Endothelial cell of hepatic sinusoid (primary cell): ENCODE measurements around the gene CUX1.
"Not testable (repeated sequence)": the region's sequence is repeated elsewhere in the genome, so short reads cannot be mapped to it uniquely, and the experiment has no call there.

Source experiments
- in situ Hi-C: cut with HindIII; loops from 2 replicates; pipeline ENCODE4 v1.10.0; 2017; ENCODE audit warnings: low sequenced_read_pairs

The CUX1 gene

DNA sequence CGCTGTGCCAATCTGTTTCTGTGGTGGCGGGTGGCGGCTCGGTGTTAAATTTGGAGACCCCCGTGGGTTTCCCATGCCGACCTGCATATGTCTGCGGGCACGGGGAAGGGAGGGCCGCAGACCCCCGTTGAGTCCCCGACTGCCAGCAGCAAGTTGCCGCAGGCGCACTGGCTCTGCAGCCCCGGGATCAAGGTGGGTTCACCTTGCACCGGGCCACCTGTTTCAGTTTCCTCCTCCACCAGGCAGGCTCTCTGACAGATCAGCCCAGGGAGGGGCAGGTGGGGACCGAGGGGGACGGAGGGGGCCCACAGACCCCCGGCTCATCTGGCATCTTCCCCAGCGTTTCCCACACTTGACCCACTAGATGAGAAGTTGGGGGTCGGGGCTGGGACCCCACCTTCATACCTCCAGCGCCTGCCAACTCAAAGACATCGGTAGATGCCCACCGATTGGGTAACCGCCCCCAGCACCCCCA is 95.9 kb downstream of the CUX1 start:
- in situ Hi-C loops, result no loop called here

- in situ Hi-C loops, result no loop called here
Observed at GRCh38 chr7:101913851-101914250, 96.4 kb downstream of the CUX1 start.

- in situ Hi-C loops, result loop anchor here (5.0 kb wide), 1 partner anchor 103 kb away; no protein-coding TSS in a partner anchor
Observed at GRCh38 chr7:101915000-101915399, 97.6 kb downstream of the CUX1 start.

DNA sequence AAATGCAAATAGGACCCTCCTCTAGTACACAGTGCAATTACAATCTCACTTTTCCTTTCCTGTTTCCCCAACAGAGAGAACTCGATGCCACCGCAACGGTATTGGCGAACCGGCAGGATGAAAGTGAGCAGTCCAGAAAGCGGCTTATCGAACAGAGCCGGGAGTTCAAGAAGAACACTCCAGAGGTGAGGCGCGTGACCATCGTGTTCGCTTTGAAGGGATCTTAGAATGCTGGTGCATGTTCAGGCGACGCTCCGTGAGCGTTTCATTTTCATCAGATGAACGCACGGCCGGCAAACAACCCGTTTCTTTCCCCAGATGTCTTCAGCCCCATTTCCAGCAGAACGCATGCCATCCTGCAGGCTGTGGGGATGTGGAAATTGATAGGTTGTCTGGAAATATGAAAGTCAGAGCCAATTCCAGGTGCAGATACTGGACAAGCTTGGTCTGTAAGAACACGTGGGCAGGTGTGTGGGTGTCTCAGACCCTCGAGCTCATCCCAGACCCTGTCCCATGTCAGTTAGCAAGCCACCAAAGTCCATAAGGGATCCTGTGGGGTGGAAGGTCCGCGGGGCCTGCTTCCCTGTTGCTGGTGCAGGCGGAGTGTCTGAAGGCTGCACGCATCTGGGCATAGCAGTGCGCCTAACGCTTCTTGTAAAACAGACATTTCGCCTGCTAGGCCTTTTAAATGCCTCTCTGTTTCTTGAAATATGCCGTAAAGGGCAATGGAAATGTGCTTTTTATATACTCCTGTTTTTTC is 98.8 kb downstream of the CUX1 start:
- in situ Hi-C loops, result loop anchor here (5.0 kb wide), 1 partner anchor 104 kb away; no protein-coding TSS in a partner anchor

- in situ Hi-C loops, result loop anchor here (5.0 kb wide), 1 partner anchor 105 kb away; no protein-coding TSS in a partner anchor
Observed at GRCh38 chr7:101916876-101917275, 99.5 kb downstream of the CUX1 start.

DNA sequence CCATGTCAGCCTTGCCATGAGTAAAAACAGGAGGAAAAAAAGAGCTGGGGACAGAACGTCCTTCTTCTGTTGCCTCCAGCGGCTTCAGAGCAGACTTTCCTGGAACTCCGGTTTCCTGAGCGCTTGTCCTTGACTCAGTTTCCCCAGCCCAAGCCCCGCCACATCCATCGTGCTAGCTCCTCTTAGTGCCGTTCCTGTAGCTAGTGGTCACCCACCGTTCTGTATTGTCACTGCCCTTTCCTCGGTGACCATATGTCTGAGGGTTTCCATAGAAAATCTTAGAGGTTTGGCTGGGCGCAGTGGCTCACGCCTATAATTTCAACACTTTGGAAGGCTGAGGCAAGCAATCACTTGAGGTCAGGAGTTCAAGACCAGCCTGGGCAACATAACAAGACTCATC is 100.1 kb downstream of the CUX1 start:
- in situ Hi-C loops, result loop anchor here (5.0 kb wide), 1 partner anchor 105 kb away; no protein-coding TSS in a partner anchor

DNA sequence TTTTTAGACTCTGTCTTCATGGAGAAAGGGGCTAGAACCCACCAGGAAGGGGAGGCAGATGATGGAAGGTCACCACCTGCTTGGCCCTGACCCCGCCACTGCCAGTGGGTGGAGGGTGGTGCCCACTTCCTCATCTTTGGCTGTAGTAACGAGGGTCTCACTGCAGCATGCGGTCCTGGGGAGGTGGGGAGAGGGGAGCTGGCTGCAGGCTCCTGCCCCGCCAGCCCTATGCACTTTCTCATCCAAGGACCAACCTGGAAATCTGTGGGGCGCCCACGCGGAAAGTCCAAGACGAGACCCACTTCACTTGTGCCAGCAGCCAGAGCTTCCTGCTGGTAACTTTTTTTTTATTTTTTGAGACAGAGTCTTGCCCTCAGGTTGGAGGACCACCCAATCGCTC is 101.0 kb downstream of the CUX1 start:
- in situ Hi-C loops, result loop anchor here (5.0 kb wide), 1 partner anchor 106 kb away; no protein-coding TSS in a partner anchor

DNA sequence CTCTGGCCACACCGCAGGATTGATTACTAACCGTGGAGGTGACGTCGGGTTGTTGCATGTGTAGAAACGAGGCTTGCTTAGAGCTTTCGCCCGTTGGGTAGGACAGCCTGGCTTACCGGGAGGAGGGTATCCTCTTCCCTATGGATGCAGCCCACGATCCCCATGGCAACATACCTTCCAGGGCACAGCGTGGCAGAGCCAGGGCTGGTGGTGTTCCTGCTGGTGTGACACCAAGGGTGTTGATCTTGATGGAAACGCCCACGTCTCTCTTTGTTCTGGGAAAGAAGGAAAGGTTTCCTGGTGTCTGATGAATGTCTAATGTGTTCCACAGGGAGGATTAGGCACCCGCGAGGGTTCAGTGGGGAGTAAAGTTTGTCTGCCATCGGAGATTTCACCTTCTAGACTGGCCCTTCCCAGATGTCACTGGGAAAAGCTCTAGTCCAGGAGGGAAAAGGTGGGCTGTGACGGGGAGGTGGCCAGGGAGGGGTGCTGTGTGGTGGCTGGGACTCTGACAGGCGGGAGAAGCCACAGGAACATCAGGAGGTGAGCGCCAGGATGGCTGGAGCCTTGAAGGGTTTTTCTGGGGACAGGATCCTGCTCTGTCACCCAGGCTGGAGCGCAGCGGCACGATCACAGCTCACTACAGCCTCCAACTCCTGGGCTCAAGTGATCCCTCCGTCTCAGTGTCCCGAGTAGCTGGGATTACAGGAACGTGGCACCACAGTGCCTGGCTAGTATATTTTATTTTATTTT is 102.1 kb downstream of the CUX1 start:
- in situ Hi-C loops, result loop anchor here (5.0 kb wide), 1 partner anchor 107 kb away; no protein-coding TSS in a partner anchor

GRCh38 chr7:101921061-101921460 is 103.6 kb downstream of the CUX1 start:
- in situ Hi-C loops, result no loop called here

DNA sequence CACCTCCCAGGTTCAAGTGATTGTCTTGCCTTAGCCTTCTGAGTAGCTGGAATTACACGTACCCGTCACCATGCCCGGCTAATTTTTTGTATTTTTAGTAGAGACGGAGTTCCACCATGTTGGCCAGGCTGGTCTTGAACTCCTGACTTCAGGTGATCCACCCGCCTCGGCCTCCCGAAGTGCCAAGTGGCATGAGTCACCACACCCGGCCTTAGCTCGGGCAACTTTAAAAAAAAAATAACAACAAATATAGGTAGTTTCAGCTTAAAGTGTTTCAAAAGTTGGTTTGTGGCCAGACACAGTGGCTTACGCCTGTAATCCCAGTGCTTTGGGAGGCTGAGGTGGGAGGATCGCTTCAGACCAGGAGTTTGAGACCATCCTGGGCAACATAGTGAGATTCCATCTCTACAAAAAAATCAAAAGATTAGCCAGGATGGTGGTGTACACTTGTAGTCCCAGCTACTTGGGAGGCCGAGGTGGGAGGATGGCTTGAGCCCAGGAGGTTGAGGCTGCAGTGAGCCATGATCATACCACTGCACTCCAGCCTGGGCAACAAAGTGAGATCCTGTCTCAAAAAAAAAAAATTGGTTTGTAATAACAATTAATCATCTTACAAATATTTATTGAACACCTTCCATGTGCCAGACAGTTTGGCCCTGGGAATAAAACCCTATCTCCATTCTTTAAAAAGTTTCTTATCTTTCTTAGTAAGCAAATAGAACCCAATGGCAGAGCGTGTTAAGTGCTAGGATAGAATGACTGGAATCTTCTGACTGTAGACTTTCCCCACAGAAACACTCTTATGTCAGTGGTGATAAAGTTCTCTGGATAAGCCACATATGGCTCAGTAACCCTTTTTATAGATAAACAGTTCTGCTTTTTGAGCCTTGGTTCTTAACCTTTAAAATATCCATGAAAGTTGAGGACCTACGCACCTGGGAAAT is 104.4 kb downstream of the CUX1 start:
- in situ Hi-C loops, result not testable (repeated sequence)

DNA sequence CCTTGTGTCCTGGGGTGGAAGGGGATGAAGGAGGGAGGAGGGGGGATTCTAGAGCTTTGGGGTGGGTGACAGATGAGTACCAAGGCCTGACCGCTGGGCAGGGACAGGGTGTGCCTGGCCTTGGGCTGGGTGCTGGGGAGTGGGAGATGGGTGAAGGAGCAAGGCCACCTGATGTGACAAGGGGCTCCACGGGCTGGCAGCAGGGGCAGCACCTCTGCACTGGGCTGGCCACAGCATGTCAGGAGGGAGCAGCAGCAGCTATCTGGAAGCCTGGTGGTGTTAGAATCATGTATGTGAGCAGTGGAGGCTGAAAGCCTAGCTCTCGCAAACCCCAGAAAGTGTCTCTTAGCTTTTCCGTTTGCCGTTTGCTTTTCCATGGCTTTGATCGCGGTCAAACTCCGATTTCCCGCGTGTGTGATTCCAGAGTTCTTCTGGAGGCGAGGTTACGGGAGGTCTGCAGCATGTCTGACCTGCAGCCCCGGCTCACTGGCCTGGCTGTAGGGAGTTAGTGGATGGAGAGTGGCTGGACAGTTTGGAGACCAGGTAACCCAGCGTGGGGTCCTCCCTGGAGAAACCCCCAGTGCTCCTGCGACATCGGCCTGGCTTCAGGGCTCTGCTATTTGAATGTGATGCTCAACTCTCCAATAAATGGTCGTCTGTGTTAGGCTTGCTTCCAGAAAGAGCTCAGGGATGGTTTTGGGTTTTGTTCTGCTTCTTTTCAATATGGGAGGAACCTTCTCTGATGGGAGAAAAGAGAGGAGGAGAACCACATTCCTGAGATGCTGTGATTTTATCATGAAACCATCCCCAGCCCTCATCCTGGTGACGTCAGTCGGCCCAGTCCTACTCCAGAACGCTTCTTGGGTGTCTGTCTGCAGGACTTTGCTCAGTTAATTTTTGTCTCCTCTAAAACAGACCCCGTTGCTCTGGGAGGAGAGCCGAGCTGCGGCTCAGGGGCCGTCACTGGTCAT is 105.5 kb downstream of the CUX1 start:
- in situ Hi-C loops, result no loop called here

GRCh38 chr7:101923602-101923985 is 106.2 kb downstream of the CUX1 start:
- in situ Hi-C loops, result no loop called here

GRCh38 chr7:101924171-101924570 is 106.7 kb downstream of the CUX1 start:
- in situ Hi-C loops, result no loop called here

DNA sequence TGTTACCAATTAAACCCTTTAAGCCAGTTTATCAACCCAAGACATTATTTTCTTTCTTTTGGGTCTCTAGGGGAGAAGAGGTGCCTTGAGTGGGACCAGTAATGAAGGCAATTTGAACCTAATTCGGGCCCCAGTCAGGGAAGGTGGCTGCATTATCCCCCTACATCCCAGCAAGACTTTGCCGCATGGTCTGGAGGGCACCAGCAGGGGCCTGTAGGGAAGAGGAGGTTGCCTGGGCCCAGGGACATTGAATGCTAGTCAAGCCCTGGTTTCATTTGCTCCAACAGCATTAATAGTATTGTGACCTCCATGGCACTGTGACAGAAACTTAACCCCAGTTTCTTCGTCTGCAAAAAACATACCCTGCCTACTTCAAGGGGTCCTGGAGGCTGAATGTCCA is 108.8 kb downstream of the CUX1 start:
- in situ Hi-C loops, result no loop called here

GRCh38 chr7:101927389-101927788 is 110.0 kb downstream of the CUX1 start:
- in situ Hi-C loops, result no loop called here

GRCh38 chr7:101927802-101928201 is 110.4 kb downstream of the CUX1 start:
- in situ Hi-C loops, result no loop called here

DNA sequence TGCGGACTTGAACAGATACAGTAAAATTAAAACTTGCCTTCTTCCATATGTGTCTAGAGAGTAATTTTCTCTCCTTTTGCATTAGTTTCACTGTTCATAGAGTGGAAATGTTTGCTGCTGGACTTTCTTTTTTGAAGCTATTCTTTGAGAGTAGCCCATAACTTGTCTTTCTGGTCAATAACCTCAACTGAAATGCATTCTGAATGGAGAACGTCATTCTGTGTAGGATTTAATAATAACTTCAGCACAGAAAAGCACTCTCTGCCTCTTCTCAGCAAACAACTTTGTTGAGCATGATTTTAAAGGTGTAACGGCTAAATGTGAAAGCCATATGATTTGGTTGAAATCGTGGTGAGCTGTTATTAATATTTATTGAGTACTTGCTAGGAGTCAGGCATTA is 111.8 kb downstream of the CUX1 start:
- in situ Hi-C loops, result no loop called here

DNA sequence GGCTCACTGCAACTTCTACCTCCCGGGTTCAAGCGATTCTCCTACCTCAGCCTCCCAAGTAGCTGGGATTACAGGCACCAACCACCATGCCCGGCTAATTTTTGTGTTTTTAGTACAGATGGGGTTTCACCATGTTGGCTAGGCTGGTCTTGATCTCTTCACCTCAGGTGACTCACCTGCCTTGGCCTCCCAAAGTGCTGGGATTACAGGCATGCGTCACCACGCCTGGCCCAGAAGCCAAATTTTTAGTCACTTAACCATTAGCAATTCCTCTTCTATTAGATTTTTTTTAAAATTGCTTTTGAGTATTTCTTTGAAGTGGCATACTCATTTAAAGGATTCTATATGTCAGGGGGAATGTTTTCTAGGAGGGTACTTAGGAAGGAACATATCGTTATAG is 112.5 kb downstream of the CUX1 start:
- in situ Hi-C loops, result loop anchor here (10.0 kb wide), 1 partner anchor 285 kb away; no protein-coding TSS in a partner anchor

DNA sequence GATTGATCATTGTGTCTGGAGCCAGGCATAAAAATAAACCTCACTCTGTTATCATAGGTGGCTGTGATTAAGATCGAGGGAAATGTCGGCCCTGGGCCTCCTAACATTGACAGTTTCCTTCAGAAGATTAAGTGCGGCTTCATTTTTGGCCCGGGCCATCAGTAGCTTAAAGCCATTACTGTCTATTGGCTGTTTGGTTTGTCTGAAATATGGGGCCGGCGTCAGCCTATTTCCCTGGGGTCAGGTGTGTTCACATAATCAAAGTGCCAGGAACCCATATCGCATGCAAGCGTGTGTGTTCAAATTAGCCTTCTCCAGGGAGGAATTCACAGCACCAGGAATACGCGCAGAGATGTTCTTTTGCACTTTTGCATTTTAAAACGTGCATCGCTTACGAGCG is 114.7 kb downstream of the CUX1 start:
- in situ Hi-C loops, result loop anchor here (10.0 kb wide), 1 partner anchor 283 kb away; no protein-coding TSS in a partner anchor
